Retinal pigment epithelial cell (primary cell): Measurements from ENCODE around the gene RNU5B-1.

Experiments
- DNase-seq: peaks from one replicate; pipeline ENCODE4 v3.0.0-alpha.2; 2010; ENCODE audit warnings: low read depth
- H3K4me3 ChIP-seq: 2 replicates; pipeline ENCODE4 v1.5.1; 2011; ENCODE audit warnings: mild to moderate bottlenecking, low read length, control low read depth, moderate library complexity
- TF ChIP-seq, protein P1 (sequence below): conservative IDR thresholded peaks from 2 replicates; pipeline ENCODE4 v1.5.1; 2011; ENCODE audit warnings: low read depth, low read length, control low read depth, inconsistent platforms

RNU5B-1 gene

DNA sequence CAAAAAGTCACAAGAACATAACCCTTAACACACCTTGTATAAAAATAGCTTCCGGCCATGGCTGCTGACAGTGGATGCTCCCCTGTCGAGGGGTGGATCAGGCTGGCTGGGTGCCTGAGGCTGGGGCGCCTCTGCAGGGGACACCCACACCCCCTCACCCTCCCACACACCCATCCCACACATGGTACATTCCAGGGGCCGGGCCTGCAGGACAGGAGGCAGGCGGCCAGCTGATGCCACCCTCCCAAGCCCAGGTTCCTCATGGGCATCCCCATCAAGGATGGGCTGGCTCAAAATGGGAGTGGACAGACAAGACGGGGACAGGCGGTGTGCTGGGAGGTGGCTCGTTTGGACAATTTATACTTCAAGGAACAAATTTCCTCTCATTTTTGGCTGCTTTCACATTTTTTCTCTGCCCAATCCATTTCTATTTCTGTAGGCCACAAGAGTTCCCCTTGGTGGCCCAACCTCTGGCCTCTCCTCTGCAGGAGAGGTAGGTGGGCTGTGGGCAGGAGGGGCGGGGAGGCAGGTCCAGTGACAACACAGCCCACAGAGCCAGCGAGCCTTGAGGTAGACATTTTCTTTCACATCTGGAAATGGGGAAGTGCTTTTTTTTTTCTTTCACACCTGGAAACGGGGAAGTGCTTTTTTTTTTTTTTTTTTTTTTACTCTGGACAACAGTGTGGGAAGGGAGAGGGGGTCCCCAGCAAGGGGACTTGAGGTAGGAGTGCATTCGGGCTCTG is 23.3 kb downstream of the RNU5B-1 start:
- no peak for DNase-seq
- H3K4me3 ChIP-seq = no peak overlapping the region
- TF ChIP-seq, protein P1, sequence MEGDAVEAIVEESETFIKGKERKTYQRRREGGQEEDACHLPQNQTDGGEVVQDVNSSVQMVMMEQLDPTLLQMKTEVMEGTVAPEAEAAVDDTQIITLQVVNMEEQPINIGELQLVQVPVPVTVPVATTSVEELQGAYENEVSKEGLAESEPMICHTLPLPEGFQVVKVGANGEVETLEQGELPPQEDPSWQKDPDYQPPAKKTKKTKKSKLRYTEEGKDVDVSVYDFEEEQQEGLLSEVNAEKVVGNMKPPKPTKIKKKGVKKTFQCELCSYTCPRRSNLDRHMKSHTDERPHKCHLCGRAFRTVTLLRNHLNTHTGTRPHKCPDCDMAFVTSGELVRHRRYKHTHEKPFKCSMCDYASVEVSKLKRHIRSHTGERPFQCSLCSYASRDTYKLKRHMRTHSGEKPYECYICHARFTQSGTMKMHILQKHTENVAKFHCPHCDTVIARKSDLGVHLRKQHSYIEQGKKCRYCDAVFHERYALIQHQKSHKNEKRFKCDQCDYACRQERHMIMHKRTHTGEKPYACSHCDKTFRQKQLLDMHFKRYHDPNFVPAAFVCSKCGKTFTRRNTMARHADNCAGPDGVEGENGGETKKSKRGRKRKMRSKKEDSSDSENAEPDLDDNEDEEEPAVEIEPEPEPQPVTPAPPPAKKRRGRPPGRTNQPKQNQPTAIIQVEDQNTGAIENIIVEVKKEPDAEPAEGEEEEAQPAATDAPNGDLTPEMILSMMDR = no peak

DNA sequence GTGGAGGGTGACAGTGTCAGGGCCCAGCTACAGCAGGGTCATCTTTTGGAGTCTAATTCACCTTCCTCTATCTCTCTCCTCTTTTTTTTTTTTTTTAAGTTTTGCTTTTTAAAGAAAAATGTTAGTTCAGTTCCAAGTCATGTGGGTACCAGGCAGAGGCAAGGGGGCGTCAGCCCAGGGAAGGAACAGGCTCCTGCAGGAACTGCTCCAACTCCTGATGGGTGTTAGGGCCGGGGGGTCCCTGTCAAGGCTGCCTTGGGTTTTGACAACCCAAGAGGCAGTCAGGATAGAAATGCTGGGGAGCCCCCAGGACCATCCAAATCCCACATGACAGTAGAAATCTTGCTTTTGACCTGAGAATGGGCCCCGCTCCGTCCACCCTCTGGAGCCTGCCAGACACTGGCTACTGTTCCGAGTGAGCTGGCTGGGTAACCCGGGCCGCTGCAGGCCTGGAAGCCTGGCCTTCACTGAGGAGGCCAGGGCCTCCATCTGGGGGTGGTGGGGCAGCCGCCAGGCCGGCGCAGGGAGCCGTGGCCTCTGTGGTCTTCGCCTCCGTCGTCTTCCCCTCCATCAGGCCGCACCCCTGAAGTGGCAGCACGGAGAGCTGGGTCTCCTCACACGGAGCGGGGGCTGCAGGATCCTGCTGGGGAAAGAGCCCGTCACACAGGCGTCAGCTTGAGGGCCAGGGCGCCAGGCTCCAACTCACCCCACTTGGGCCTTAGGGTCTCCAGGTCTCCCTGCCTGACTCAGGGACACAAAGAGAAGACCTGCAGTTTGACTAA is 24.2 kb downstream of the RNU5B-1 start:
- H3K4me3 ChIP-seq = no peak overlapping the region
- TF ChIP-seq, protein P1 = no peak
- DNase-seq = no peak

DNA sequence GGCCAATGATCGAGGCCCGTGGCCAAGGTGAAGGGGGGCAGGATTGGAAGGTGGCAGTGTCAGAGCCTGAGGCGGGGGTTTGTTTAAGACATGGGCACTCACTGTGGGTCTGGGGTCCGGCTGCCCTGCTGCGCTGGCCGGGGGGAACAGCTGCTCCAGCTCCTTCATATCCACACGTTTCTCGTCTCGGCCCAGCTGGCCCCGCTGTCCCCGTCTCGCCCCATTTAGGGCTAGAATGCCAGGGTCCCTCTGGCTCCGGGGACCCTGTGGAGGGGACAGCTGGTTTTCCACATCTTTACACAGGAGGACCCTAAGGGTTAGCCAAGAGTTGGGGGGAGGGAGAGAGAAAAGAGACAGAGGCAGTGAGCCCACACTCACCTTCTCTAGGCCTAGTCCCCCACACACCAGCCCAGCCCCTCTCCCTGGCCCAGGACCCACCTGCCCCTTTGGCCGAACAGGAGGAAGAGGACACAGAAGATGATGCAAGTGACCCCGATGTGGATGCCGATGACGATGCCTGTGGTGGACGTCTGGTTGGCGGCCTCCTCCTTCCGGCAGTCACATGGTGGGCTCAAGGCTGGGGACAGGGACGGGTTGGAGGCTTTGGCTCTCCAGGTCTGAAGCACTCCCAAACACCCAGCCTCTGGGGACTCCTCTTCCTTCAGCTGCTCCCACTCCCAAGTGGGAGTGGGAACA is 25.0 kb downstream of the RNU5B-1 start:
- H3K4me3 ChIP-seq = no peak overlapping the region
- TF ChIP-seq, protein P1 = no peak
- DNase-seq = no peak

DNA sequence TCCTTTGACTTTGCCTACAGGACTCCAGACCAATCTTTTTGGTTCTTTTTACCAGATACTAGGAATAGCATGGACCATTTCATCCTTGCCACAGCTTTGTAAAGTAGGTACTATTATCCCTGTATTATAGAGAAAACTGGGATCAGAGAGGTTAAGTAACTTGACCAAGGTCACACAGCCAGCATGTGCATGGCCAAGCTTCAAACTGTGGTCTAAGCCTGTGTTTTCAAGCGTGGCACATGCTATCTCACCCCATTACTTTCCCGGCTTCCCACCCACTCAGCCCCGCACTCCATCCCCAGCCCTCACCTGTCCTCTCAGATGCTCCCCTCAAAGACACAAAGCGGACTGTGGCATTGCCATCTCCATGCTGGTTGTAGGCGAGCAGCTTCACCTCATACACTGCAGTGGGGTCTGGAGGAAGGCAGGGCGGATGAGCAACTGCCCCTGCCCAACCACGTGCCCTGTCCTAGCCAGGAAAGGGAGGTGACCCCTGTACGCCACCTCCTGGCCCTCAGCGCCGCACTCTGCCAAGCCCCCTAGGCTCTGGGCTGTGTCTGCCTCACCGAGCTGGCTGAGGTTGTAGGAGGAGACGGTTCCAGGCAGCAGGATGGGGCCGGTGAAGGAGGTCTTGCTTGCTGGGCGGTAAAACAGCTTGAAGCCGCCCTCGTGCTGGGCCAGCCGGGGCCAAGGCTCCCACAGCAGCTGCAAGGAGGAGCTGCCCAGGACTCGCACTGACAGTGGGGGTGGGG is 25.7 kb downstream of the RNU5B-1 start:
- no peak for DNase-seq
- TF ChIP-seq, protein P1 = no peak
- no peak overlapping the region for H3K4me3 ChIP-seq

DNA sequence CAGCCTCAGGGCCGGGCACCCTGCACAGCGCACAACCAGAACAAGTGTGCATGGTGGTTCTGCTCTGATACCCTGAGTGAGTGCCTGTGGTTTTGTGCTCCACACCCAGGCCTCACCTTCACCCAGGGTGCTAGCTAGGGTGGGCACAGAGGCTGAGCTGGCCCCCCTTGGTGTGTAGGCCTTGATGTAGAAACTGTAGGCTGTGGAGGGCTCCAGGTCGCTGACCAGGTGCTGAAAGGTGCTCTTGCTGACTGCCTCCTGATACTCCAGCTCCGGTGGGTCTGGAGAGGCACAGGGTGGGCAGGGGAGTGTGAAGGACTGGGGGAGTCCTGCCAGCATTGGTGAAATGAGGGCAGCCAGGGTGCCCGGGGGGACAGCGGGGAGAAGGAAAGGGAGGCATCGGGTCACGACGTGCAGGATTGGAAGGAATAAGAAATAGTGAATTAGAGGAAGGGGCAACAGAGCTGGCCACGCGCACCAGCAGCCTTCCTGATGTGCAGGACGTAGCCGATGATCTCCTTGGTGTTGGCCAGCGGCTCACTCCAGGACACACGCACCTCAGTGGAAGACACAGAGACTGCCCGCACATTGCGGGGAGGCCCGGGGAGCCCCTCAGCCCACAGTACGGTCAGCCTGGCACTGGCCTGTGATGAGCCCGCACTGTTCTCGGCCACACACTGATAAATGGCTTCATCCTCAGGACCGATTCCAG is 26.6 kb downstream of the RNU5B-1 start:
- no peak overlapping the region for H3K4me3 ChIP-seq
- DNase-seq = no peak
- TF ChIP-seq, protein P1 = no peak

DNA sequence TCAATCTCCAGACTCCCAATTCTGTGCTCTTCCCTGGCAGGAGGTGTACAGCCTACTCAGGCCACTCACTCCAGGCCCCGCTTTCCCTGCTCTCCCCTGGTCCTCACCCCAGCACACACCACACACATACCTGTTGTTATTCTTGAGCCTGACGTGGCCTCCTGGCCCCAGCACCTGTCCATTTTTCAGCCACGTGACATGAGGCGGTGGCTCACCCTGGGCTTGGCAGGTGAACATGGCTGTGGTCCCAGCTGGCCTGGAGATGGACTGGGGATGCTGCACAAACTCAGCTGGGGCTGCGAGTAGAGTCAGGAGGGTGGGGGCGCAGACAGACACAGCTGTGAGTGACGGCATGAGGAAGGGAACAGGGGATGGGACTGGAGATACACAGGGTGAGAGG is 27.3 kb downstream of the RNU5B-1 start:
- TF ChIP-seq, protein P1 = no peak
- DNase-seq = no peak
- H3K4me3 ChIP-seq = no peak overlapping the region
